GM19397 (cell line): ENCODE measurements around the gene NKX2-2.

Experiments used
- ATAC-seq: cut with Tn5 transposase; IDR thresholded peaks from one replicate; pipeline ENCODE4 v1.9.1; 2021; ENCODE audit warnings: mild to moderate bottlenecking, moderate library complexity; ENCODE audit not compliant: unreplicated experiment

NKX2-2 gene

DNA sequence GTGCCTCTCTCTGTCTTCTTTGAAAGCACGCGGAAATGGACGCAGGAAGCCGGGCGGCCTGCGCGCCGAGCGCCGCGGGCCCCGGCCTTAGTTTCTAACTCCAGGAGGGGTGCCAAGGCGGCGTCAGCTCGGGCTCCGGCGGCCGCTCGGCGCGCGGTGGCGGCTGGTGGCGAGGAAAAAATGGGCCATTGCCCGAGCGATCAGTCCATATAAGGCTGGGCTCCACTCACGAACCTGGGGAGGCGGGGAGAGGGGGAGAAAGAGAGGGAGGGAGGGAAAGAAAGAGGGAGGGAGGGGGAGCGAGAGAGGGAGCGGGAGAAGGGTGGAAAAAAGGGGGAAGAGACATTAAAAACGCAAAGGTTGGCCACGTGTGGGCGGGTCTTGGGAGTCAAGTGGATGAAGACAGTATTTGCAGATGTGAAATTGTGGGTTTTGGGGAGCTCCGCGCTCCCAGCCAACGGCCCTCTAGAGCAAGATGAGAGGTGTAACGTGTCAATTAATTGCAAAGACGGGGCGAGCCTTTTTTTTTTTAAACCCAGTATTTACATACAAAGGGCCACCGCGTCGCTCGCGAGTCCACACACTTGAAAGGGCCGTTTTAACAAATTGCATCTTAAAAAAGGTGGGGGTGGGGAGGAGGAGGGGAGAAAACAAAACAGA is at the start of gene NKX2-2:
Gene NKX2-2, minus strand, starts transcription at position 184 of the 660 bp plus-strand sequence. CDS start 395 bp downstream, outside the sequence.
- ATAC-seq, result no peak

DNA sequence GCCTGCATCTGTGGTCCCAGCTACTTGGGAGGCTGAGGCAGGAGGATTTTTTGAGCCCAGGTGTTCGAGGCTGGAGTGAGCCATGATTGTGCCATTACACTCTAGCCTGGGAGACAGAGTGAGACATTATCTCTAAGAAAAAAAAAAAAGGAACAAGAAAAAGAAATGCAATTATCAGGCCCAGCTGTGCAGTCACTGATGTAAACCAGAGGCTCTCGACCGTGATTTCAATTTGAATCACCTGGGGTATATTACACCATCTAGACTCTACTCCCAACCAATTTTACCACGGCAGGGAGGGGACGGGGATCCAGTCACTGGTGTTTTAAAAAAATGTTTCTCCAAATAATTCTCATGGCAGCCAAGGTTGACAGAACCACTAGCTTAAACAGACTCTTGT is 48.8 kb upstream of the NKX2-2 start:
- no peak for ATAC-seq

DNA sequence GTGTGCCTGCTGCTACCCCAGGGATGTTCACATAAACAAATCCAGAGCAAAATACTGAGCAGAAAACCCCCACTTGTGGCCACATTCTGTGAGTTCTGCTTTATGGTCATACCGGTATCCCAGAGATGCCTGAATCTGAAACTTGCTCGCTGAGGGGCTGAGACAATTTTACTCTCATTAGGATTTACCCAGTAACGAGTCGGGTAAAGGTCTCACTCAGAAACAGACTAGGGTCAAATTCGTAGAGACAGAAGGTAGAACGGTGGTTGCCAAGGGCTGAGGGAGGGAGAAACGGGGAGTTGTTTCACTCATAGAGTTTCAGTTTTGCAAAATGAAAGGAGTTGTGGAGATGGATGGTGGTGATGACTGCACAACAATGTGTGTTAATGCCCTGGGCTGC is 45.4 kb upstream of the NKX2-2 start:
- ATAC-seq, result no peak

DNA sequence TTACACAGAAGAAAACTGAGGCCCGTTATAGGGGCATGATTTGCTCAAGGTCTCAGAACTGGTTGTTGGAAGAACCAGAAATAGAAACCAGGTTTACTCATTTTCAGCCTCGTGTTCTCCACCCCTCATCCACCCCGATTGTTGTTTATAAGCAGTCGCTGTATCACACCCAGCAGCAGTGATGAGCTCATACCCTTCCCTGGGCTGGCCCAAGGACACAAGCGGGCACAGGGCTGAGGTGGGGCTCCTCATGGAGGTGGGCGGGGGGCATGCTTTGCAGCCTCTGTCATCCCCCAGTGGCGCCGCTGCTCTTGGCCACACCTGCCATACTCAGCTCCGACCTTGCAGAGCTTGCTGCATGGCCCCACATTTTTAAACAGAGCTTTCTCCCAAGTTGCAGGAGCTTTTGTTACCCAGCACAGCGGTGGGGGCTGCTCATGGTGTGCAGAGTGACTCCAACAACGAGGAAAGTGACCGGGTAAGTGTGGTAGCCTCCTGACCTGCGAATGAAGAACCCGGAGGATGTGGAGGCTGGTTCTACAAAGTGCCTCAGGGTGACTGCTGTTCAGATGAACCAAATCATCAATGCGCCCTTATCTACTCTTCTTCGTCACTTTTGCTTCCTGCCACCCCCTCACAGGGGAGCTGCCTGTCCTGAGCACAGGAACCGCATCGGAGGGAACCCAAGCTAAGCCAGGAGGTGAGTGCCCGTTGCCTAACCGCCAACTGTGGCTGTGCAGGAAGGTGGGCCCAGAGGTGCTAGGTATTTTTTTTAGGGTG is 43.6 kb upstream of the NKX2-2 start:
- ATAC-seq, result no peak

DNA sequence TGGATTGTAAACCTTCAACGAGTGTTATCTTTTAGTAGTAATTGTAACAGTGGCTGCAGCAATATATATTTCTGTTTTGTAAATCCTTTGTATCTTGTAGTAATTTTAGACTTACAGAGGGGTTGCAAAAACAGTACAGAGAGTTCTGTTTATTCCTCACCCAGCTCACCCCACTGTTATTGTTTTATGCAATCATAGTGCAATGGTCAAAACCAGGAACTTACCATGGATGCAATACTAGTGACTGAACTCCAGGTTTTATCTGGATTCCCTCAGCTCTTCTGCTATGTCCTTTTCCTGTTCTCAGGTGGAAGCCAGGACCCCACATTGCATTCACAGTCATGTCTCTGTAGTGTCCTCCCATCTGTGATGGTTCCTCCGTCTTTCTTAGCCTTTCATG is 42.5 kb upstream of the NKX2-2 start:
- no peak for ATAC-seq

DNA sequence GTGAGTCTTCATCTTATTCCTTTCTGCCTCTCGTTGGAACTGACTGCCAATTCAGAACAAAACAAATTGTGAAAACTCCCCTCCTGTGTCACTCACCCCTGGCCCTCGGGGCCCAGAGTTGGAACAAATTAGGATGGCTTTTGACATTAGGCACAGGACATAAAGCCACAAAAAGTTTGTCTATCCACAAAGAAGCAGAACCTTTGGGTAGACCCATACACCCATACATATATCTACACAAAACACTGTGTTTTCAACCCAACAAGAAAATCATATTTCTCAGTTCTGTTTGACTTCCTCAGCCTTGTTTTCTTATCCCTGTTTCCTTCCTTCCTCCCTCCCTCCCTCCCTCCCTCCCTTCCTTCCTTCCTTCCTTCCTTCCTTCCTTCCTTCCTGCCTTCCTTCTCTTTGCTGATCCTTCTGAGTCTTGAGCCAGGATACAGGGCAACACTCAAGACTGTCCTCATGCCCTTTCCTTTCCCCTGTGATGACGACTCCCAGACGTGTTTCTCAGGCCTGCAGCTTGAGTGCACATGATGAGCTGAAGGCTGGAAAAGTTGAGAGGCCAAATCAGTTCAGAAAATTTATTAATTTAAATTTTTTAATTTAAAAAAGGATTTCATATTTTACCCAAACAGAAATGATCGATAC is 41.7 kb upstream of the NKX2-2 start:
- no peak for ATAC-seq

DNA sequence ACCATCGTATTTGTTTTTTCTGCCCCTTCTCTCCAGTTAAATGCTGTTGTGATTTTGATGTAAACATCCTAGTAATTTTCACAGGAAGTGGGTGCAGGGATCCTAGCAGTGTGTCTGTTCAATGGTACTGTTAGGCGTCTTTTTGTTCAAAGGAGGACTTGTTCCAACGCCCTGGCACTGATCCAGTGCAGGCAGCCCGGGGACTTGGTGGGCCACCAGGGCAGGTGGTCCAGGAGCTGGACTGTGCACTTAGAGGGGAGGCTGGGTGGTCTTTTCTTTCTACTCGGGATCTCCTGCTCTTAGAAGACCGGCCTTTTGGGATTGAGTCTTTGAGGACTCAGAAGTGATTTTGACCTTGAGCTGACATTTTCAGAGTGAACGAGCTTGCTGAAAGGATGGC is 41.1 kb upstream of the NKX2-2 start:
- no peak for ATAC-seq

DNA sequence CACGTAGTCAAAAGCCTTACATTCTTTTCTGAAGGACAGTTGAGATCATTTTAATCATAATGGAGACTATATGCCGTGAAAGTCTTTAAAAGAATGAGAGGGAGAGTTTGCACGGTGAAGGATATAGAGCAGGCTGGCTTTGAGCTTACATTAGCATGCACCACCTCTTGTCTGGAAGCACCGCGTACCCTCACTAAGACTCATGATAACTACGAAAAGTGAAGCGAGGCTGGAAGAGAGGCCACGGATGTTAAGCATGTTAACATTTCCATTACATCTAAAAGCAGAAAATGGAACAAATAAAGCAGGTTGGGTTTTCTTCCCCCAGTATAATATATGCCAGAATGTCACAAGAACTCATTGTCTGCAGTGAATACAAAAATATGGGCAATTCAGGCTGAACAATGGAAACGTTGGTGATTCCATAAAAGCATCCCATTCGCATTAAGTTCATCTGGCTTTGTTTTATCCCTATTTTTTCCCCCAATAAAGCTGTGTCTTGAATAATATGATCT is 40.6 kb upstream of the NKX2-2 start:
- no peak for ATAC-seq

DNA sequence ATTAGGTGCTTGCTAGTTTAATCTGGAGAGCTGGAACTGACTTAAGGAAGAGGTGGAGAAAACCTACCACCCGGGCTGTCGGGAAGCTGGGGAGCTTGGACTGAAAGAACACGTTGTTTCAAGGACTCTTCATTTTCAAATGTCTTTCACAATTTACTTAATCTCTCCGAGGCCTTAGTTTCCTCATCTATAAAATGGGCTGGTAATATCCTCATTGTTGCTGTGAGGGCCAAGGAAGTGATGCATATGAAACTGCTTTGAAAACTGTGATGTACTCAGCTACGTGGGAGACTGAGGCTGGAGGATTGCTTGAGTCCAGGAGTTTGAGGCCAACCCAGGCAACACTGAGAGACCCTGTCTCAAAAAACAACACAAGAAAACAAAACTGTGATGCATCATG is 36.7 kb upstream of the NKX2-2 start:
- no peak for ATAC-seq

DNA sequence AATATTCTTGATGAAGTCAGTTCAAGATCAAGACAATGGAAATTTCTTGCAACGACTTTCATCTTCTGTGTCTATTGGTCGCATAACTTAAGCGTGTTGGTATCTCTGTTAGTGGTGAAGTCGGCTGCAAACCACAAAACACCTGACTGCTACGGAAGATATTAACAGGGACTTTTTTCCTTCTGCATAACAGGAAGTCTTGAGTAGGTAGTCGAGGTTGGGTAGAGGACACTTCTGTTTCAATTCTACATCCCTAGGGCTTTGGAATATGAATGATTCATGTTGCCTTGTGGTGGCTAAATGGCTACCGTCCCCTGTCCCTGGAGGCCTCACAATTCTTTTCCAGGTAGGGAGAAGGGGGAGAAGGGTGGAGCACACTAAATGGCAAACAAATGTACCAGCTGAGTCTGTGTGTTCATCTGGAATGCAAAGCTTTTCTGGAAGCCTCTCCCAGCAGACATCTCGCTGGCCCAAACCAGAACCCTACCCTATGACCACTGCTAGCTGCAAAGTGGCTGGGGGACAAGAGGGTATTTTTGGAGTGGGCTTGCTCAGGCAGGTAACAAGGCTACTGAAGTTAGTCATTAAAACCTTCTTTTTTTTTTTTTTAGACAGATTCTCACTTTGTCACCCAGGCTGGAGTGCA is 34.6 kb upstream of the NKX2-2 start:
- no peak for ATAC-seq

DNA sequence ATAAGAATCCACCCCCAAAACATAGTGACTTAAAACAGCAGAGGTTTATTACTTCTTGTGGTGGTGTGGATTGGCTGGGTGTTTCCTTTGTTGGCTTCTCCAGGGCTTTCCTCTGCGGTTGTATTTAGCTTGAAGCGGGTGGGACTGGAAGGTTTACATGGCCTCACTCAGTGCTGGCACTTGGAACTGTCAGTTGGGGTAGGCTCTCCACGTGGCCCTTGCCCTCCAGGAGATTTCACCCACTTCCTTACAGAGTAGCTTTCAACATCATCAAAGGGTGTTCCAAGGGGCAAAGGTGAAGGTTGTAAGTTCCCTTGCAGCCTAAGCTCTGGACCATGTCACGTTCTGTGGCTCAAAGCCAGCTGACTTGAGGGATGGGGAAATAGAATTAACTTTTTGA is 32.5 kb upstream of the NKX2-2 start:
- no peak for ATAC-seq

DNA sequence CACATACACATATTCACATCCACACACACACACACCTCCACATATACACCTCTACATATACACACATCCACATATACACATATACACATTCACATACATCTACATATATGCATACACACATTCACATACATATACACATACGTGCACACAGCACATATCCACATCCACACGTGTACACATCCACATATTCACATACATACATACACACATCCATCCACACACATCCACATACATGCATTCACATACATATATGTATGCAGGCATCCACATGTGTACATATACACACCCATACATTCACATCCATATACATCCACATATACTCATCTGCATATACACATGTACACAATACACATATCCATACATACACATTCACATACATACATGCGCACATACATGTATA is 25.6 kb upstream of the NKX2-2 start:
- ATAC-seq, result no peak

DNA sequence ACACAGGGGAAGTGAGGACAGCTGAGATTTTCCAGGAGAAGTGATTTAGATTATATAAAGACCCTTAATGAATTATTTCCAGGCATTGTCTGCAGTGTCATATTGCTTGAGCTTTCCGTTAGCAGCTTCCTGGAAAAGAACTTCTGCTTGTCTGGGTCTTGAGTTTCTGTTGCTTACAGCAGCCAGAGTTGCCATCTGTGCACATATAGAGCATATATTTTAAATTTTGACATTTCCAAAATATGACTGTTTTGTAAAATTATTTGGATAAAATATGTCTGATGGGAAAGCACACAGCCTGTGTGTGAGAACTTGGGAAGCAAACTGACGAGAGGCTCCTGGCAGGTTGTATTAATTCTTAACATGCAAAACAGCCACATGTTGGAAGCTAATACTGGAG is 21.0 kb upstream of the NKX2-2 start:
- no peak for ATAC-seq

DNA sequence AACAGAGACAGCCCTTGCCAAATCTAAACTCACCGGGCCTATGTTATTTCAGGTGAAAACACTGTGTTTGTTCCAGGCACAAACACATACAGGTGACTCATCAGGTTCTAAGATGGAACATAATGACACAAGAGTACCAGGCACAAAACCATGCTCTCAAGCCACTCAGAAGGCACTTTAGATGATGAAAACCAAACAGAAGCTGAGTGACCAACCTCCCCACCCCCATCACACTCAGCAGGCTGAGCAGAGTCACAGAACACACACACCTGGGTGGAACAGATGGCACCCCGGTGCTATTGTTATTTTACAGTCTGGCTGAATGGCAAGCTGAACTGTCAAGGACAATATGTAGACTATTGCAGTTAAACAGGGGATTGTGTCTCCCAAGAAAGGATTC is 20.6 kb upstream of the NKX2-2 start:
- ATAC-seq, result no peak

DNA sequence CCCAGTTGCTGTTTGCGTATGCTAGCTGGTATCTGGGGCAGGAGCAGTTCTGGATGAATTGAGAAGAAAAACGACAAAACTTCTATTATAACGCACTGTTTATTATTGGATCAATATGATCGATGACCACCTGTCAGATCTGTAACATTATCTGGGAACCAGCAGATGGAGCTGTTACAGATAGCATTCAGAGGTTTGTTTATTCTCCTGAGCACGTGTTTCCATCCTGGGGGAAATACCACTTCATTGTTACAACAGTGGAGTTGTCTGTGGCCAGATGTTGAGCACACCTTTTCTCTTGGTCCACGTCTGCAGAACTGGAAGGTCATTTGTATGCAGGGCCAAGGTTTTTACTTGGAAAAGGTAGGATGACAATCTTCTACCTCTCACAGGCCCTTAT is 16.0 kb upstream of the NKX2-2 start:
- no peak for ATAC-seq

DNA sequence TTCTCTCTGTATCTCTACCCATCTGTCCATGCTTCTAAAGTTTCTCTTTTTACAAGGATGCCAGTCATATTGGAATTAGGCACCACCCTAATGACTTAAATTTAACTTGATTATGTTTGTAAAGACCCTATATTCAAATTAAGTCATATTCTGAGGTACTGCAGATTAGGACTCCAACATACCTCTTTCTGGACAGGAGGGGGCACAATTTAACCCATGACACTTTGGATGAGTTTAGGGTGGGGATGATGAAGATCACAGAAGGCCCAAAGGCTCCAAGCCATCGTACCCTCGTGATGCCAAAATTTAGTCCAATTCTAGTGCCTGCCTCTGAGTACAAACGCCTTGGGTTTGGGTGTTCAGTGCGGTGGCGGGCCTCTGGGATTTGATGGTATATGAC is 15.0 kb upstream of the NKX2-2 start:
- no peak for ATAC-seq

DNA sequence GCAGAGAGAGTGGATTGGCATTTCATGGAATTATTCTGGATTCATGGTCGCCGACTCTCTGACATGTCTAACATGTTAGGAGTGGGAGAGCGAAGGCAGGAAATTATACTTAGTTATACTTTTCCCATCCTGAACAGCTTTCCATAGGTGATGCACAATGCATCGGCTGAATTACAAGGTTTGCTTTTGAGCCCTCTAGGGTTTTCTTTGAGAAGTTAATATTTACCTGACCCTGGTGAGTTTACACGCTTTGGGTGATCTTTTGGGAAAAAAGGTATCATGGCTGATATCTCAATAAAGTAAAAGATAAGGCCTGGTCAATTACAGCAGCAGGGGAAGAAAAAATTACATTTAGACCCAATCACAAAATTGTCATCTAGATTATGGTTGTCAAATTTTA is 14.0 kb upstream of the NKX2-2 start:
- no peak for ATAC-seq

DNA sequence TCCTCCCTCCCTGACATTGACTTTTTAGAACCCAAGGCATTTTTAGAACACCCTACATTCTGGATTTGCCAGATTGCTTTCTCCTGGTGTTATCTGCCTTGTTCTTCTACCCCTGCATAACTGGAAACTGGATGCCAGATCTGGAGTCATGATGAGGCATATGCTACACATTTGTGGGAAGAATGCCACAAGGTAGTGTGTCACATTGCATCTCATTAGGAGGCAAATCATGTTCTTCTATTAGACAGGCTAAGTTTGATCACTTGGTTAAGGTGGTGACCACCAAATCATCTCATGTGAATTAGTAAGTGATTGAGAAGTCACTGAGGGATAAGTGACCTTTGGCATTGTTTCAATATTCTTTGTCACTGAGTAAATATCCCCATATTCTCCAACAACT is 12.9 kb upstream of the NKX2-2 start:
- no peak for ATAC-seq

DNA sequence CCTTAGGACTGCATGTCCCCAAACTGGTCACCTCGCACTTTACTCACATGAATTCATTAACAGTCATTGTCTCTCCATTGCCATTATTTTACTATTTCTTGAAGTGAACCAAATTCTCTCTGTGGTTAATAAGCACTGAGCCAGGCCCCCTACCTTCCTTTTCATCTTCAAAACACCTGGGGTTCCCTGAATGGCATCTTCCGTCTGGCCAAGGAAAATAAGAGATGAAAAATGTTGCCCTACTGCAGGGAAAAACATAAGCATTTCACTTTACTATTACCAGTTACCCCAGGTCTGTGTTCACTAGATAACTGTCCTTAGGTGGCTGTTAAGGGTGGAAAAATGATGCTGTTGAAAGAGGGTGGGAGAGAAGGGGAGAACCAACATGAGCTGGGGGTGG is 10.0 kb upstream of the NKX2-2 start:
- ATAC-seq, result no peak

DNA sequence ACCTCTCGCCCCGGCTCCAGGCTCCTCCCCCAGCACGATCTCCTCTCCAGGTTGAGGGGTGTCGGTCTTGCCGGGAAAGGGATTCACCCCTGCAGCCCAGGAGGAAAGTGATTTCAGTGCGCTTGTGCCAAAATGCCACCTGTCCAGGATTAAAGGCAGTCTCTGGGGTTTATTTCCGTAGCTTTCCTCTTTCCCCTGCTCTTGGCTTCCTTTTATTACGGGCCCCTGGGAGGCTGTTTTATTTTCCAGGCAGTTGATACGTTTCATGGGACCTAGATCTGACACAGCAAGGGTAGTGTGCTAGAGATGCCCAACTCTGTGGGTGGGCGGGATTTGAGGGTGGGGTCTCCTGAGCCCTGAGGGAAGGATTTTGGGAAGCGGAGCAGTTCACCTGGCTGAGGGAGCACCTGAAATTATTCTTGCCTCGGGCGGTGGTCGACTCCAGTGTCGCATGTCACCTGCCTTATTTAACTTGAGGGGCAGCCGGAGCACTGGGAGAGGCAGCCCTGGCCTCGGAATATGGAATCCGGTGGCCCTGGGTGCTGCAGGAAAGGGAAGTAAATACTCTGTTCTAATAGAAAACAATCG is 9.5 kb upstream of the NKX2-2 start:
- ATAC-seq, result no peak
